Right forelimb (tissue), 1 donor: ENCODE data around the gene TEX13D.
"Not testable (repeated sequence)": the region's sequence is repeated elsewhere in the genome, so short reads cannot be mapped to it uniquely, and the experiment has no call there.

Experiments used
- DNase-seq: peaks from one replicate; pipeline ENCODE4 v3.0.0-alpha.2; 2018

TEX13D gene

DNA sequence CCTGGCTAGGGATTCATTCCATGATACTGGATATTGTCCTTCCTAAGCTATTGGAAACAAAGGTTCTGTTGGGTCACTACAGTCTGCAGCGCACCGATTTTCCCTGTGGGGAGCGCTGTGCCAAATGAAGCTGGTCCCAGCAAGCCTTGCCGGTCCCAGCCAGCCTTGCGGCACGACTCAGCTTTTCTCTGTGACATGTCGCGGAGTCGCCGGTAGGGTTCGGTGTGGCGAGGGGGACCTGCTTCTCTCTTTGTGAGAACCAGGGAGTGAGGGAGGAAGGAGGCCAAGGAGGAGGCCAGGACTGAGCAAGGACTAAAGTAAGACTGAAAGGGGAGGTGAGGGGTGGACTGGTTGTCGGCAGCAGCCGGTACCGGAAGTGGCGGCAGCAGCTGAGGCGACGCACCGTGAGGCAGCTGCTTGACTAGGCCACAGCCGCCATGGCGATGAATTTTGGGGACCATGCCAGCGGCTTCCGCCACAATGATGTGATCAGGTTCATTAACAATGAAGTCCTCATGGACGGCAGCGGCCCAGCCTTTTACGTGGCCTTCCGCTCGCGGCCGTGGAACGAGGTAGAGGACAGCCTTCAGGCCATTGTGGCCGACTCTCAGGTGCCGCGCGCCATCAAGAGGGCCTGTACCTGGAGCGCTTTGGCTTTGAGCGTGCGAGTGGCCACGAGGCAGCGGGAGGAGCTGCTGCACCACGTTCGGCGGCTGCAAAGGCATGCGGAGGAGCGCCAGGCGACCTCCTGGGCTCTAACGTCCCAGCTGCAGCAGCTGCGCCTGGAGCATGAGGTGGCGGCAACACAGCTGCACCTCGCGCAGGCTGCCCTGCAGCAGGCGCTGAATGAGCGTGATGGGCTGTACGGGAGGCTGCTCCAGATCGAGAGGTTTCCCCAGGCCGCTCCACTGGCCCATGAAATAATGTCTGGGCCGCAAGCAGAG, at the start of gene TEX13D:
TEX13D (plus strand) TSS at position 180 of the 944 bp plus-strand sequence; CDS start at position 438, 258 bp downstream.
- no peak for DNase-seq

GRCh38 chrX:124289443-124289842, 43.0 kb upstream of the TEX13D start:
- DNase-seq: no peak

DNA sequence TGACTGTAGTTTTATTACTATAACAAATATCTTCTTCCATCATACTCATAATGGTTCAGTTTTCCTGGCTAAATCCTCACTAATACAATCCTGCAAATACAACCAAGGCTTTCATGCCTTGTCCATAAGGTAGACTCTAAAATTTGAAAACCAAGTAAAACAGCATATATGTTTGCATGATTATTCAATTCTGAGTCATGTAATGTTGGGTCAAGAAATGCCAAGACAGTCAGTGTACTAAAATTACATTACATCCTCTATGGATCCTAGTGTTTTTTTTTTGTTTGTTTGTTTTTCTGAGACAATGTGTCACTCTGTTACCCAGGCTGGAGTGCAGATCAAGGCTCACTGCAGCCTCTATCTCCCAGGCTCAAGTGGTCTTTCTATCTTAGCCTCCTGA, 38.6 kb upstream of the TEX13D start:
- no peak for DNase-seq

DNA sequence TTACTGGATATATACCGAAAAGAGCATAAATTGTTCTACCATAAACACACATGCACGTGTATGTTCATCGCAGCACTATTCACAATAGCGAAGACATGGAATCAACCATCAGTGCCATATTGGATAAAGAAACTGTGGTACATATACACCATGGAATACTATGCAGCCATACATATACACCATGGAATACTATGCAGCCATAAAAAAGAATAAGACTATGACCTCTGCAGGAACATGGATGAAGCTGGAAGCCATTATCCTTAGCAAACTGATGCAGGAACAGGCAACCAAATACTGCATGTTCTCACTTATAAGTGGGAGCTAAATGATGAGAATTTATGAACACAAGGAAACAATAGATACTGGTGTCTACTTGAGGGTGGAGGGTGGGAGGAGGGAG, 33.1 kb upstream of the TEX13D start:
- not testable (repeated sequence) for DNase-seq

DNA sequence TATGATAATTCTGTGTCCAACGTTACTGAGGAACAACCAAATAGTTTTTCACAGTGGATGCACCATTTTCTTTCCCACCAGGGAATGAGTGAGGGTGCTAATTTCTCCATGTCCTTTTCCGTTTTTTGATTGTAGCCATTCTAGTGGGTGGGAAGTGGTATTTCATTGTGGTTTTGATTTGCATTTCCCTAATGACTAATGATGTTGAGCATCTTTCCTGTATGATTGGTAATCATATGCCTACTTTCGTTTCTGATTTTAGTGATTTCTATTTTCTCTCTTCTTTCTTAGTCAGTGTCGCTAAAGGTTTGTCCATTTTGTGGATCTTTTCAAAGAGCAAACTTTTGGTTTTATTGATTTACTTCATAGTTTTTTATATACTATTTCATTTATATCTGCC, 32.1 kb upstream of the TEX13D start:
- no peak for DNase-seq

- no peak for DNase-seq
Measured at GRCh38 chrX:124307253-124307907, 25.1 kb upstream of the TEX13D start.

GRCh38 chrX:124325732-124326131, 6.7 kb upstream of the TEX13D start:
- no peak for DNase-seq

DNA sequence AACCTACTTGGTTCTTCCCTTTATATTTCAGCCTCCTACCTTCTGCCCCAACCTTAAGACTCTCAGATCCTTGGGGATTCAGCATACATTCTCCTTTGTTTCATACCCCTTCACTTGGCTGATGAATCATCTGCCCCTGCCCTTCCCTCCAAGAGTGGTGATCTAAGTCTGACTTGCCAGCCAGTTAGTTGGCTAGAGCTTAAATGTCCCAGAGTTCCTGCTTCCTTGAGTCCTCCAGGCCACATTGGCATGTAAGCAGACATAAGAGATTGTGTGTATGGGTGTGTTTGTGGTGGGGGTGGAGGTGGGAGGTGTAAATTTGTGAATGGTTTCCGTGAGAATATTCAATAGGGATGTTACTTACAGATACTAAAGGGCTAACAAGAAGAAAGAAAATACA, 3.7 kb upstream of the TEX13D start:
- no peak for DNase-seq

DNA sequence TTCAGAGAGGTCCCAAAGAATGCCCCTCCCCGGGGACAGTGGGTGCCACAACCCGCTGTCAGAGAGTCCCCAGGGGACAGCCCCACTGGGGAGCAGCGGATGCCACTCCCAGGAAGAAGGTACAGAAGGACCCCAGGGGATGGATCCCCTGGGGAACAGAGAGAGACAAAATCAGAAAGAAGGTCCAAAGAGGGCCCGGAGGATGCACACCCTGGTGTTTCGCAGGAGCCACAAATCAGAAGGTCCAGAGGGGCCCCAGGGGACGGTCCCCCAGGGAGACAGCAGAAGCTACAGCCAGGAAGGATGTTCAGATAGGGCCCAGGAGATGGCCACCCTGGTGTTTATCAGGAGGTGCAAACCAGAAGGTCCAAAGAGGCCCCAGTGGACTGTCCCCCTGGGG, 1.4 kb downstream of the TEX13D start:
- DNase-seq: no peak

GRCh38 chrX:124334555-124334954, 2.1 kb downstream of the TEX13D start:
- DNase-seq: not testable (repeated sequence)

GRCh38 chrX:124335598-124335997, 3.1 kb downstream of the TEX13D start:
- DNase-seq: no peak

GRCh38 chrX:124337916-124338315, 5.5 kb downstream of the TEX13D start:
- DNase-seq: no peak

- DNase-seq: no peak
Measured at GRCh38 chrX:124338733-124339514, 6.5 kb downstream of the TEX13D start.

DNA sequence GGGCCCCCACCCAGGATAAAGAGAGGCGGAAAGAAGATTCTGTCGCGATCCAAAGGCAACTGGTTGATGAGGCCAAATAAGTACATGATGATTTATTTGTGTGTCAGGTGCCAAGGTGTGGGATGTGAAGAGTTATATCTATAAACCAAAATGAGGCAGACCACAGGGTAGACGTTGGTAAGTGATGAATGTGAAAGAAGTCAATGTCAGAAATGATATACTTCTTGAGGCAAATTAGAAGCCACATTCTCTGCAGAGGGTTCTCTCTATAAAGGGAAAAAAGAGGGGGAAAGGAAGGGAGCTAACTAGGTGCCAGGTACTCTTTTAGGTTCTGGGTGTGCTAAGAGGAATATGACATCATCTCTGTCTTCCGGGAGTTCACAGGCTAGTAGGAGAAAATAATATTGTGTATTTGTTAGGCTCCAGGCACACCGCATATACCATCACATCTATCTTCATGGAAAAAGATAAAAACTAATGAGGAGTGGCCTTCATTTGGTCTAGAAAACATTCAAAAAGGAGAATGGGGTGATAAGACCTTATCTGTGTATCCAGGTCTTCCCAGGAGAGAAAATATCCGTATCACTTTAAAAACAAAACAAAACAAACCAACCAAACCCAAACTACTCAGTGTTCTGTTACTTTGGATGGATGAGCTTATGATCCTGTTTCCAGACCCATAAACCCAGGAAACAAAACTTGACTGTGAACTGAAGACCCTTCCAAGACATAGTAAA, 9.1 kb downstream of the TEX13D start:
- no peak for DNase-seq

GRCh38 chrX:124342174-124342867, 9.9 kb downstream of the TEX13D start:
- DNase-seq: no peak

DNA sequence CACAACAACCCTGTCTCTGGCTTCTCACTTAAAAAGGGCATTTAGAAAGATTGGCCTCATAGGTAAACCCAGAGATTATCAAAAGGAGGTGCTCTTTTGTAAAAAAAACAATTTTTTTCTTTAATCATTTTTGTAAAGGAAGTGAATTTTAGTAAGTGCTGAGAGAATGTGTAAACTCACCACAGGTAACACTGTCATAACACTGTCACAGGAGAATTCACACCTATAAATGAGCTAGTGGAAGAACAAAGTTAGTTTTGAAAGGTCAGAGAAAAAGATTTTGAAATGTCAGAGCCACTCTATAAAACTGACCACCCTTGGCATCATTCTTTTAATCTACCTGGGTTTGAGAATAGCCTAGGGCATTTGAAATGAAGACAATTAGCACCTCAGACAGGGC, 10.6 kb downstream of the TEX13D start:
- no peak for DNase-seq

GRCh38 chrX:124344246-124344645, 11.8 kb downstream of the TEX13D start:
- no peak for DNase-seq

DNA sequence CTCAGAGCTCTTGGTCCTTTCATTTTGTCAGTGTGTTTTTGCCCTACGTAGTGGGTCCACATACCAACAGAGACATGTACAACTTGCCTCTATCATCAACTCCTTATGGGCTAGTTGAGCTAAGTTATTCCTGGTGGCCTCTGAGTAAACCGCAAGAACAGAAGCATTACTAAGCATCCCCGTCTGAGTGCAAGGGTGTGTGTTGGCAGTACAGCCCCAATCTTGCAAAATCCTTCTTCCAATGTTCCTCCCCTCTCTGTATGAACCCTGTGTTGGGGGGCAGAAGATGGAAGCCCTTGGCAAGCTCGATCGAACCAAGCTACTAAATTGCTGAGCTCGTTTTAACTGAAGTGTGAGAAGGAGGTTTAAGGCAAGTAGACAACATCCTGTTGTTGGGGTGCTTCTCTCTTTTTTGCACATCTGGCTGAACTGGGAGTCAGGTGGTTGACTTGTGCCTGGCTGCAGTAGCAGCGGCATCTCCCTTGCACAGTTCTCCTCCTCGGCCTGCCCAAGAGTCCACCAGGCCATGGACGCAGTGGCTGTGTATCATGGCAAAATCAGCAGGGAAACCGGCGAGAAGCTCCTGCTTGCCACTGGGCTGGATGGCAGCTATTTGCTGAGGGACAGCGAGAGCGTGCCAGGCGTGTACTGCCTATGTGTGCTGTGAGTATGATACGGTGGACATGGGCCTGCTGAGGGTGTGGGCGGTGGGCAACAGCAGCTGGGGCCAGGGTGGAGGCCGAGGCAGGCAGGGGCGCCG, 13.8 kb downstream of the TEX13D start, which contains the start of gene SH2D1A:
SH2D1A (plus strand) TSS at position 447 of the 760 bp plus-strand sequence; CDS start at position 527, 80 bp downstream.
- DNase-seq: no peak

GRCh38 chrX:124346877-124347241, 14.4 kb downstream of the TEX13D start:
- DNase-seq: no peak

DNA sequence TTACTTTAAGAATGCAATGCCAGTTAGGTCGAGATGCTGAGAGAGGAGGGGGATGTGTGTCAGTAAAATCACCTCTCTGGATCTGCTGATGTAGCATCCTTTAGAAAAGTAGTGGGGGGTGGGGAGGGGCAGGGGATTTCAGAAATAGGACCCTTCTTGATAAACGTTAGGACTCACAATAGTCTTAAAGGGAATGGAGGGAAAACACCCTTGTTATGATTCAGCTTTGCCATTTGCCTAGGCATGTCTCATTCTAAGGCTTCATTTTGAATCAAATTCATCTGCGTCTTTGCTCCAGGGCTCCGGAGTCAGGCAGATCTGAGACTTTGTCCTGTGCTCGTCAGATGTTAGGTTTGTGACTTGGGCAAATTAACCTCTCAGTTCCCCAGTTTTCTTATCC, 14.8 kb downstream of the TEX13D start:
- no peak for DNase-seq

DNA sequence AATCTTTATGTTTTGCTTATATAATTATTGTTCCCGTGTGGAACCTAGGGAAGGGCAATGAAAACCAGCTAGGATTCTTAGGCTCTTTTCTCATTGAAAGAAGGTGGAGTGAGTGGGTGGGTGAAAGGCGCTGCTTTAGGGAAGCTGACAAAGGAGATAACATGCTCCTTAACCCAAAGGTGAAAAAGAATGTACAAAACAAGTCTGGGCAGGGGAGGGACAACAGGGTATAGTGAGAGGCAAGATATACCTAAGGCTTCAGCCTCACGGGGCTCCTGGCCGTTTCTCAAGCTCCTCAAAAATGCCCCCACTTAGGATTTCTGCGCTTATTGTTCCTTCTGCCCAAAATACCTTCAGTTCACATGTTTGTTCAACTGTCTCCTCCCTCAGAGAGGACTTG, 15.7 kb downstream of the TEX13D start:
- DNase-seq: no peak
